HUES6 (cell line): ENCODE measurements around the gene VAV2.

Experiments
- H3K27ac ChIP-seq: 2 replicates; pipeline ENCODE4 v1.7.0; 2013; ENCODE audit warnings: low read depth, mild to moderate bottlenecking, low read length, inconsistent platforms
- H3K27me3 ChIP-seq: 2 replicates; pipeline ENCODE4 v1.6.1; 2013; ENCODE audit warnings: low read length; ENCODE audit not compliant: control insufficient read depth, insufficient read depth
- H3K36me3 ChIP-seq: 2 replicates; pipeline ENCODE4 v1.6.1; 2013; ENCODE audit warnings: low read length; ENCODE audit not compliant: control insufficient read depth, insufficient read depth
- H3K4me1 ChIP-seq: 2 replicates; pipeline ENCODE4 v1.6.1; 2013; ENCODE audit warnings: low read length; ENCODE audit not compliant: control insufficient read depth, insufficient read depth
- H3K4me3 ChIP-seq: 2 replicates; pipeline ENCODE4 v1.5.1; 2013; ENCODE audit warnings: low read depth, low read length
- H3K9ac ChIP-seq: one replicate; pipeline ENCODE4 v1.6.1; 2013; ENCODE audit warnings: mild to moderate bottlenecking, low read length
- H3K9me3 ChIP-seq: 2 replicates; pipeline ENCODE4 v1.6.1; 2013; ENCODE audit warnings: low read depth, low read length; ENCODE audit not compliant: control insufficient read depth, insufficient read depth

The VAV2 gene

GRCh38 chr9:133953976-133954709 lies 38.0 kb downstream of the VAV2 start:
- Histone ChIP-seq H3K9ac (no peak overlapping the region), H3K9me3 (no peaks in the 10 kb centered on the region), H3K4me1 (peaks cover 46% of the 10 kb centered on the region), H3K36me3 (peaks cover 5% of the 10 kb centered on the region; the same call in 1 of the 2 replicates), H3K27ac (no peak overlapping the region), H3K27me3 (no peaks in the 10 kb centered on the region), H3K4me3 (no peak overlapping the region)

GRCh38 chr9:133953621-133953975 lies 38.5 kb downstream of the VAV2 start:
- Histone ChIP-seq H3K27me3 (no peaks in the 10 kb centered on the region), H3K9ac (no peak overlapping the region), H3K4me1 (peaks cover 46% of the 10 kb centered on the region), H3K36me3 (peaks cover 8% of the 10 kb centered on the region; the same call in 1 of the 2 replicates), H3K9me3 (no peaks in the 10 kb centered on the region), H3K27ac (no peak overlapping the region), H3K4me3 (no peak overlapping the region)

- no peak overlapping the region for H3K4me3 ChIP-seq
- no peaks in the 10 kb centered on the region for H3K27me3 ChIP-seq
- H3K4me1 ChIP-seq: peaks cover 49% of the 10 kb centered on the region
- H3K27ac ChIP-seq: no peak overlapping the region
- no peak overlapping the region for H3K9ac ChIP-seq
- H3K36me3 ChIP-seq: peaks cover 9% of the 10 kb centered on the region; the same call in 1 of the 2 replicates
- no peaks in the 10 kb centered on the region for H3K9me3 ChIP-seq
These were observed 39.2 kb downstream of the VAV2 start for GRCh38 chr9:133952598-133953550.

- peaks cover 11% of the 10 kb centered on the region; the same call in 1 of the 2 replicates for H3K36me3 ChIP-seq
- no peak overlapping the region for H3K9ac ChIP-seq
- peaks cover 34% of the 10 kb centered on the region for H3K4me1 ChIP-seq
- no peak overlapping the region for H3K27ac ChIP-seq
- H3K4me3 ChIP-seq: no peak overlapping the region
- no peaks in the 10 kb centered on the region for H3K27me3 ChIP-seq
- H3K9me3 ChIP-seq: no peaks in the 10 kb centered on the region
These were observed 40.9 kb downstream of the VAV2 start for GRCh38 chr9:133951265-133951664.

GRCh38 chr9:133950629-133951111 lies 41.5 kb downstream of the VAV2 start:
- Histone ChIP-seq H3K4me3 (no peak overlapping the region), H3K36me3 (peaks cover 12% of the 10 kb centered on the region; the same call in 1 of the 2 replicates), H3K9me3 (no peaks in the 10 kb centered on the region), H3K4me1 (peaks cover 29% of the 10 kb centered on the region), H3K27me3 (no peaks in the 10 kb centered on the region), H3K27ac (no peak overlapping the region), H3K9ac (no peak overlapping the region)

- Histone ChIP-seq H3K36me3 (peaks cover 12% of the 10 kb centered on the region; the same call in 1 of the 2 replicates), H3K27ac (no peak overlapping the region), H3K27me3 (no peaks in the 10 kb centered on the region), H3K4me1 (peaks cover 29% of the 10 kb centered on the region), H3K9ac (no peak overlapping the region), H3K4me3 (no peak overlapping the region), H3K9me3 (no peaks in the 10 kb centered on the region)
These were observed 41.9 kb downstream of the VAV2 start for GRCh38 chr9:133950192-133950591.

- Histone ChIP-seq H3K27me3 (no peaks in the 10 kb centered on the region), H3K9me3 (no peaks in the 10 kb centered on the region), H3K4me1 (peaks cover 23% of the 10 kb centered on the region), H3K27ac (no peak overlapping the region), H3K36me3 (peaks cover 14% of the 10 kb centered on the region; the same call in 1 of the 2 replicates), H3K9ac (no peak overlapping the region), H3K4me3 (no peak overlapping the region)
These were observed 42.5 kb downstream of the VAV2 start for GRCh38 chr9:133949486-133950061.

GRCh38 chr9:133948561-133949485 lies 43.3 kb downstream of the VAV2 start:
- peaks cover 19% of the 10 kb centered on the region for H3K4me1 ChIP-seq
- H3K27ac ChIP-seq: 0 out of 2 replicates have a peak overlapping the region, but pooled peaks have one; percentile 36
- H3K27me3 ChIP-seq: no peaks in the 10 kb centered on the region
- no peak overlapping the region for H3K4me3 ChIP-seq
- no peaks in the 10 kb centered on the region for H3K9me3 ChIP-seq
- no peak overlapping the region for H3K9ac ChIP-seq
- H3K36me3 ChIP-seq: peaks cover 17% of the 10 kb centered on the region; the same call in 1 of the 2 replicates

GRCh38 chr9:133948131-133948530 lies 44.0 kb downstream of the VAV2 start:
- Histone ChIP-seq H3K9ac (no peak overlapping the region), H3K27ac (0 out of 2 replicates have a peak overlapping the region, but pooled peaks have one; percentile 36), H3K4me1 (peaks cover 19% of the 10 kb centered on the region), H3K36me3 (peaks cover 17% of the 10 kb centered on the region; the same call in 1 of the 2 replicates), H3K9me3 (no peaks in the 10 kb centered on the region), H3K4me3 (no peak overlapping the region), H3K27me3 (no peaks in the 10 kb centered on the region)
